ENCODE data around the gene LRP1.

The LRP1 gene

DNA sequence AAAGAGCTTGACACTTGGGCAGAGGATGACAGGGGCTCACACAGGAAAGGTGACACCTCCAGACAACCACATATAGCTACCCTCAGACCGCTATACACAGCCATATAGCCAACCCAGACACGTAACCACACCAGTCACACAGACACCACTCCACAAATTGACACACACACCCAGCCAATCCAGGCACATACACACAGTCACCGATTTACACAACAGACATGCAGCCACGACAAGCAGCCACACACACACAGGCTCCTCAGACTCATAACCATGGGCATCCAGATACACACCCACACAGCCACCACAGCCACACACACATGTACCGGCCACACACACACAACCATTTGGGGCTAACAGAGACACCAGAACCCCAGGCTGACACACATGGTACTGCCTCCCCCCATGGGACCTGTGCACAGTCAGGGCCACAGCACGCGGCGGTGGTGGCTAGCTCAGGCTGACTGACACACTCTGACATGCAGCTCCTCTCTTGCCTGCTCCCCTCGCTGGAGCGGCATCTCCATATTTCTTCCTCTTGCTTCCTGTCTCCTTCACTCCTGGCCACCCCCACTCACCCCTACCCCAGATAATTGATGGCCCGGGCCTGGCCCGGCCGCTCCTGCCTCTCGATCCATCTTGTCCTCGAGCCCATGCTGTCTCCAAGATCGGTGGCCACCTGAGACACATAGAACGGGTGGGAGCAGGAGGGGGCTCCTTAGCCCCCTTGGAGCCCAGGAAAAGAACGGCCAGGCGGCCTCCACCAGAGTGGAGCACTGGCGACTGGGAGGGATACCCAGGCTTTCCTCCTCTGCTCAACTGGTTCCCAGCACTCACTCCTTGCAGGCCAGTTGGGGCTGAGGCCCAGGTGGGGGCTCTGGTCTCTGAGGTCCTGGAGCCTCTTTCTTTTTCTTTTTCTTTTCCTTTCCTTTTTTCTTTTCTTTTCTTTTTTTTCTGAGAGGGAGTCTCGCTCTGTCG lies 95.2 kb downstream of the LRP1 start:
- DNase-seq (ENCODE audit: low read depth, low spot score) = no peak

GRCh38 chr12:57224278-57224972 lies 96.1 kb downstream of the LRP1 start:
- DNase-seq (ENCODE audit: low read depth, low spot score) = no peak

DNA sequence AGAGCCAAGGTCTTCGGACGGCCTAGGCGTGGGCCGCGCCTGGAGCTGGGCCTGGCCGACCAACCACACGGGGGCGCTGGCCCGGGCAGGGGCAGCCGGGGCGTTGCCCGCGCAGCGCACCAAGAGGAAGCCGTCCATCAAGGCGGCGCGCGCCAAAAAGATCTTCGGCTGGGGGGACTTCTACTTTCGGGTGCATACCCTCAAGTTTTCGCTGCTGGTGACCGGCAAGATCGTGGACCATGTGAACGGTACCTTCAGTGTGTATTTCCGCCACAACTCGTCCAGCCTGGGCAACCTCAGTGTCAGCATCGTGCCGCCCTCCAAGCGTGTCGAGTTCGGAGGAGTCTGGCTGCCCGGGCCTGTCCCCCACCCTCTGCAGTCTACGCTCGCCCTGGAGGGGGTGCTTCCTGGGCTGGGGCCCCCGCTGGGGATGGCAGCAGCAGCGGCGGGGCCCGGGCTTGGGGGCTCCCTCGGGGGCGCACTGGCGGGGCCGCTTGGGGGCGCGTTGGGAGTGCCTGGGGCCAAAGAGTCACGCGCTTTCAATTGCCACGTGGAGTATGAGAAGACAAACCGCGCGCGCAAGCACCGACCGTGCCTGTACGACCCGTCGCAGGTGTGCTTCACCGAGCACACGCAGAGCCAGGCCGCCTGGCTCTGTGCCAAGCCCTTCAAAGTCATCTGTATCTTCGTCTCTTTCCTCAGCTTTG lies 96.8 kb downstream of the LRP1 start:
- DNase-seq (ENCODE audit: low read depth, low spot score) = no peak

- no peak for DNase-seq (ENCODE audit: low read depth, low spot score)
These were observed 97.5 kb downstream of the LRP1 start for GRCh38 chr12:57225680-57226210.

DNA sequence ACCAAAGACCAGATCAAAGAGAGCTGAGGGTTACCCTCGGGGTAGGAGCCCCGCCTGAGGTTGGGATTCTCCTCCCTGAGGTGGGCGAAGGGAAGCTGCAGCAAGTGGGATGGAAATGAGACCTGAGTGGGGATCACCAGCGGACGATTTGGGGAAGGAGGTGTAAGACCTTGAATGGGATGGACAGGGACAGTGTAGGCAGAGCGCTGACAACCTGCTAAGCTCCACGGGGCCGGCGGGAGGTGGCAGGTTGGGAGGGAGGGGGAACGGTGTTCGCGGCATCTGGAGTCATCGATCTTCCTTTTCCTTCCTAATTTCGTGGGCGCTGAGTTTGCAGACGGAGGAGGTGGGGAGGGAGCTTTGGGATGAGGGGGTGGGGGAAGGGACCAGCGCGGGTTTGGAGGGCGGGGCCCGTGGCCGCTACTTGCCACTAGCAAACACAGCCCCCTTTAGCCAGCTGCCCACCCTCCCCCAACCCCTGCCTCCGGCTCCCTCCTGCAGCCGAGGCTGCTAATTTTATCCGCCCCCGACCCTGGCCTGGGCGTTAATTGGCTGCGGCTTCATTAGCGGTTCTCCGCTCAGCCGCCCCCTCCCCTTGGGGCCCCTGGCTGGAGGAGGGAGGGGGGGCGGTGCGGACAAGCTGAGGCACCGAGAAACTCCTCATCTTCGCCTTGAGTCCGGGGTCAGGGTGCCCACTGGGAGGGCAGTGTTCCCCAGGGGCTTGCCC lies 98.5 kb downstream of the LRP1 start:
- no peak for DNase-seq (ENCODE audit: low read depth, low spot score)

GRCh38 chr12:57227315-57228115 lies 99.2 kb downstream of the LRP1 start:
- DNase-seq (ENCODE audit: low read depth, low spot score) = no peak

GRCh38 chr12:57229046-57229633 lies 100.9 kb downstream of the LRP1 start:
- no peak for DNase-seq (ENCODE audit: low read depth, low spot score)

DNA sequence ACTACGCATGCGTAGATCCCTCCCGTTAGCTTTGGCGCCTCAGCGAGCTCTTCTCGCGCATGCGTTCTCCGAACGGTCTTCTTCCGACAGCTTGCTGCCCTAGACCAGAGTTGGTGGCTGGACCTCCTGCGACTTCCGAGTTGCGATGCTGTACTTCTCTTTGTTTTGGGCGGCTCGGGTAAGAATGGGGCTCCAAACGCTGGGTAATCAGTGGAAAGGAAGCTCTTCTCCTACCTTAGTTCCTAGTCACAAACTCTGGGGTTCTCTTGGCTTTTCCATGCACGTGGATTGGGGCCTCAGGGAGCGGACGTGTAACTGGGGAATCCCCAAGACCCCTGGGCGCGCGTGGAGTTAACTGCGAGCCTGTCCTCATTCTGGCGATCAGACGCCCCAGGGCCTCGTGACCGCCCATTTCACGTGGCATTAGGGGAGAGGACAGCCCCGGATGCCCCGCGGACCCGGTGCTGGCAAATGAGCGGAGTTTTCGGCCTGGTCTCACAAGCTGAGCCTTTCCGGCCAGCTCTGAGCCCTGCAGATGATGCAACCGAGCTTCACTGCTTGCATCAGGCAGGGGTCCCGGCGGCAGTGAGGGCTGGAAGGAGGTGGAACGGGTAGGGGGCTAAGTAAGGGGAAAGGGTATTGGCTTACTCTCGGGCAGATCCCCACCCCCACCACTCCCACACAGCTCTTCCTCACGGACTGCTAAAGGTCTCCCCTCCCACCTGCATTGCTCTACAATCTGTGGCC lies 101.5 kb downstream of the LRP1 start, which contains the start of gene SHMT2:
TSS of gene SHMT2 (plus strand) at position 78 of the 747 bp plus-strand sequence. CDS start at position 146, 68 bp downstream.
- peak; percentile 94 for DNase-seq (ENCODE audit: low read depth, low spot score)

DNA sequence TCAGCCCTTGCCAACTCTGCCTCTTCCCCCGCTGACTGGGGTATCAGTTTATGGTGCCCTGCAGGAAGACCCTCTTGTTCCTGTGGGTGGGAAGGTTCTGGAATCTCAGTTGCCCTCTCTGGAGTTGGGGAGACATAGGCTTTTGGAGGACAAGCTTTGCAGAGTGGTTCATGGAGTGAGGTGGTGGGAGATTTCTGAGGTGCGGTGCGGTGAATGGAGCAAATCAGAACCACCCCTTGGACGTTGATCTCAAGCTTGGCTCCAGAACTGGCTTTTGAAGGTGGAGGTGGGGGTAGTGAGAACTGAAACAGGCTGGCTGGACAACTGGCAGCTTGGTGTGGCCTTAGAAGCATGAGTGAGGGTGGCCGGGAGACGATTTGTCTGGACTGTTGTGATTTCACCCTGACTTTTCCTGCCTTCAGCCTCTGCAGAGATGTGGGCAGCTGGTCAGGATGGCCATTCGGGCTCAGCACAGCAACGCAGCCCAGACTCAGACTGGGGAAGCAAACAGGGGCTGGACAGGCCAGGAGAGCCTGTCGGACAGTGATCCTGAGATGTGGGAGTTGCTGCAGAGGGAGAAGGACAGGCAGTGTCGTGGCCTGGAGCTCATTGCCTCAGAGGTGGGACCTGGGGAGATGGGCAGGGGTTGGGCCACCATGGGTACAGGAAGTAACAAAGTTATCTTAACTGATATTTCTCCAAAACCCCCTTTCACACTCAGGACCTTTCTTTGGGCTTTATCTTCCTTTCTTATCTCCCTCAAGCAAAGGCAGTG lies 102.3 kb downstream of the LRP1 start:
- no peak for DNase-seq (ENCODE audit: low read depth, low spot score)

GRCh38 chr12:57231276-57232021 lies 103.2 kb downstream of the LRP1 start:
- DNase-seq (ENCODE audit: low read depth, low spot score) = no peak

DNA sequence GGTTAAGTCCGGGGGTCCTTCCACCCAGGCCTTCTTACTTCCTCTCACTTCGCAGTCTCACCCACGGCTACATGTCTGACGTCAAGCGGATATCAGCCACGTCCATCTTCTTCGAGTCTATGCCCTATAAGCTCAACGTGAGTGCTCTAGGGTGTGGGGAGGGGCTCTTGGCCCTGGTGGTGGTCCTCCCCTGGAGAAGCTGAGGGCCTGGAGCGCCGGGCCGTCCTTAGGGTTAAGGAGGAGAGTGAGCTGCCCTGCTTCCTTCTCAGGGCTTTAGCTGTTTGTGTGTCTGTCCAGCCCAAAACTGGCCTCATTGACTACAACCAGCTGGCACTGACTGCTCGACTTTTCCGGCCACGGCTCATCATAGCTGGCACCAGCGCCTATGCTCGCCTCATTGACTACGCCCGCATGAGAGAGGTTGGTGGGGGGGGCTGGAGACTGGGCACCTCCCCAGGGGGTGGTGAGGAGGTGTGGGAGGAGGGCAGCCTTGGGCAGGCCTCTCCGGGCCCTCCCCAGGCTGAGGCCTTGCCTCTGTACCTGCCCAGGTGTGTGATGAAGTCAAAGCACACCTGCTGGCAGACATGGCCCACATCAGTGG lies 104.0 kb downstream of the LRP1 start:
- no peak for DNase-seq (ENCODE audit: low read depth, low spot score)

- DNase-seq (ENCODE audit: low read depth, low spot score) = no peak
These were observed 105.3 kb downstream of the LRP1 start for GRCh38 chr12:57233357-57234232.

DNA sequence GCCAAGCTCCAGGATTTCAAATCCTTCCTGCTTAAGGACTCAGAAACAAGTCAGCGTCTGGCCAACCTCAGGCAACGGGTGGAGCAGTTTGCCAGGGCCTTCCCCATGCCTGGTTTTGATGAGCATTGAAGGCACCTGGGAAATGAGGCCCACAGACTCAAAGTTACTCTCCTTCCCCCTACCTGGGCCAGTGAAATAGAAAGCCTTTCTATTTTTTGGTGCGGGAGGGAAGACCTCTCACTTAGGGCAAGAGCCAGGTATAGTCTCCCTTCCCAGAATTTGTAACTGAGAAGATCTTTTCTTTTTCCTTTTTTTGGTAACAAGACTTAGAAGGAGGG lies 105.9 kb downstream of the LRP1 start:
- no peak for DNase-seq (ENCODE audit: low read depth, low spot score)

DNA sequence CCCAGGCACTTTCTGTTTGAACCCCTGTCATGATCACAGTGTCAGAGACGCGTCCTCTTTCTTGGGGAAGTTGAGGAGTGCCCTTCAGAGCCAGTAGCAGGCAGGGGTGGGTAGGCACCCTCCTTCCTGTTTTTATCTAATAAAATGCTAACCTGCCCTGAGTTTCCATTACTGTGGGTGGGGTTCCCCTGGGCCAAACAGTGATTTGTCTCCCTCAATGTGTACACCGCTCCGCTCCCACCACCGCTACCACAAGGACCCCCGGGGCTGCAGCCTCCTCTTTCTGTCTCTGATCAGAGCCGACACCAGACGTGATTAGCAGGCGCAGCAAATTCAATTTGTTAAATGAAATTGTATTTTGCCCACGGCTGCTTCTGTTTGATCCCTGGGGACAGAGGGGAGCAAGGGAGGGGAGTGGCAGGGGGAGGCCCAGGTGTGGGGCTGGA lies 106.3 kb downstream of the LRP1 start:
- DNase-seq (ENCODE audit: low read depth, low spot score) = no peak

DNA sequence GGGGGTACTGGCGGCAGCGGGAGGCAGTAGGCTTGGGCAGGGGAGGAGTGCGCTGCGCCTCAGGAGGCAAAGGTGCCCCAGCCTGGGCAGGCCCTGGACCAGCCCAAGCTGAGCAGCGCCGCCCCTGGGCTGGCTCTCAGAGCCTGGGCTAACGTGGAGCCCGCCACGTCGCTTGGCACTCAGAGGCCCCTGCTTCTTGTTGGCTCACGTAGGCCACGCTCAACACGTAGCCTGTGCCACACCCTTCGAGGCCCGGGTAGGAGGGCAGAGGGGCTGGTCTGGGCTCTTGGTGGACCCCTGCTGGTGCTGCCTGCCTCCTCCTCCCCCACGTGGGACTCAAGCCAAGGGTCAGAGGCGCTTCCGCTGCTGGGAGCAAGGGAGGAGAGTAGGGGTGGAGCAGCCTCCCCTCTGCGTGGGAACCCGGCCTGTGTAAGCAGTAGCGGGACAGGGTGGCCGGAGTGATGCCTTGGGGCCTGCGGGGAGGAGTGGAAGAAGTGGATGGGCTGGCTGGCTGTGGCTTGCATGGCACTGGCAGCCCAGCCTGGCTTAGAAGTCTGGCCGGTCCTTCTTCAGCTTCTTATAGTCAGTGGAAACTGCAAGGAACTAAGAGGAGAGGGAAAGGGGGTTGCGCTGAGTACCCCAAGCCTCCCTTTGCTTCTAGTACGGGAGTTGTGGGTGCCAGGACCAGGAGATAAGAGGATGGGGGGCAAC lies 106.9 kb downstream of the LRP1 start:
- DNase-seq (ENCODE audit: low read depth, low spot score) = no peak

- DNase-seq (ENCODE audit: low read depth, low spot score) = no peak
These were observed 107.4 kb downstream of the LRP1 start for GRCh38 chr12:57235728-57236131.

Measured in iPS DF 19.7 (cell line).